Activated CD4-positive, alpha-beta T cell treated with anti-CD3 and anti-CD28 coated beads, Interleukin-2, amount 50 U/mL, for 48 hours (primary cell): ENCODE data around the gene TRPC5OS.

Experiments
- DNase-seq, 2 experiments: peaks; one replicate each; pipeline ENCODE4 v3.0.0-alpha.2; 2020

Gene TRPC5OS

DNA sequence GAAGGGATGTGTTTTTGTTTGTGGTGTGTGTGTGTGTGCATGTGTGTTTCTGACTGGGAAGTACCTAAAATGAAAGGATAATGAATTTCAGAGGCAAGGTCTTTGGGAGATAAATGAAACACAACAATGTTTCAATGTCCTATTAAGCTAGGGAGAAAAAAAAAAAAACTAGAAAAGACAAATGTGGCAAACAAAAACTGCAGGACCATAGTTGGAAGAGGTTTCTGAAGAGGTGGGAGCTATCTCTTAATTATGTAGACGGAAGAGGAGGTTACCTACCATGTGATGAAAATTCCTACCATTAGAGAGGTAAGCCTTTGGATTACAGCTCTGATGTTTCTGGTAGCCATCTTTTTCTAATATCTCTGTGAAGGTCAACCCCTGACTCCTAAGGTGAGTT, at the start of gene TRPC5OS:
TSS of gene TRPC5OS (plus strand) at position 301 of the 400 bp plus-strand sequence. CDS start 25,669 bp downstream, outside the sequence.
- DNase-seq = no peak

DNA sequence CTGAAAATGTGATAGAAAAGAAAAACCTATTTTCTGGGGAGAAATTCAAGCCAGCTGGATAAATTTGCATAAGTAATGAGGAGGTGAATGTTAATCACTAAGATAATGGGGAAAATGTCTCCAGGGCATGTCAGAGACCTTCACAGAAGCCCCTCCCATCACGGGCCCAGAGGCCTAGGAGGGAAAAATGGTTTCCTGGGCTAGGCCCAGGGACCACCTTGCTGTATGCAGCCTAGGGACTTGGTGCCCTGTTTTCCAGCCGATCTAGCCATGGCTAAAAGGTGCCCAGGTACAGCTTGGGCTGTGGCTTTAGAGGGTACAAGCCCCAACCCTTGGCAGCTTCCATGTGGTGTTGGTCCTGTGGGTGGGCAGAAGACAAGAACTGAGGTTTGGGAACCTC, 46.6 kb upstream of the TRPC5OS start:
- no peak for DNase-seq

DNA sequence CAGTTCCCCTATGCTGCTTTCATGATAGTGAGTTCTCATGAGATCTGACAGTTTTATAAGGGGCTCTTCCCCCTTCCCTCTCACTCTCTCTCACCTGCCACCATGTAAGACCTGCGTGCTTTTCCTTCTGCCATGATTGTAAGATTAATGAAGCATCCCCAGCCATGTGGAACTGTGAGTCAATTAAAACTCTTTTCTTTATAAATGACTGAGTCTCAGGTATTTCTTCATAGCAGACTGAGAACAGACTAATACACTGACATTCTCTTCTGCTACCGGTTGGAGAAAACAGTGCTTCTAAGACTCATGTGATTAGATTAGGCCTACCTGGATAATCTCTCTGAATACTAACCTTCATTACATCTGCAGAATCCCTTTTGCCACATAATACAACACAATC, 45.4 kb upstream of the TRPC5OS start:
- DNase-seq = no peak

DNA sequence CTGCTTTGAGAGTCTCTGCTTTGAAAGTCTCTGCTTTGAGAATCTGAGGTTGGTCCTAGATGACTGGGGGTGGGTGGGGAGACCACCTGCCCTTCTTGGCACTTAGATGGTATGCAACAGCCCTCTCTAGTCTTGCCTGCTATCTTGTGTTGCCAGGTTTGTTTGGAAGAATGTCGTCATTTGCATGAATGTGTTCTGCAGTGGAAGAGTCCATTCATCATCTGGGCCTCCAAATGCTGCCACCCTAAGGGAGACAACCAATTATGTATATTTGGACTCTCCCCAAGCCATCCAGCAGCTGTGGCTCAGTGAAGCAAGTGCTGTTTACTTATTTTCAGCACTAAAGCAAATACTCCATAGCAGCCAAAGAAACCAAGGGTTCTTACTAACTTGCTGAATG, 44.6 kb upstream of the TRPC5OS start:
- no peak for DNase-seq

DNA sequence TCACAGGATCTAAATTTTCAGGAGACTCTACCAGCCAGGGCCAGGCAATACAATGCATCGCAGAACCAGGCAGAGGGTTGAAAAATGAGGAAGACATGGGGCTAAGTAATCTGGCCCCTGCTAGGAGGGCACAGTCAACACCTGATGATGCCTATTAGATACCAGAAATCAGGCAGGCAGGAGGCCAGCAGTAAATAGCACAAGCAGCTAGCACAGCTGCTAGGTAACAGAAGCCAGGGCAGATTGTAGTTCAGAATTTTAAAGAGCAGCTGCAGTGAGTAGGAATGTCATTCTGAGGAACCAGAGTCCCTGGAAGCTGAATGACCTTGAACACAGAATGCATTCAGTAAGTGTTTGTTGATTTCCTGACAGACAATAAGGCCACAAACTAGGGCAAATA, 38.8 kb upstream of the TRPC5OS start:
- DNase-seq = no peak

DNA sequence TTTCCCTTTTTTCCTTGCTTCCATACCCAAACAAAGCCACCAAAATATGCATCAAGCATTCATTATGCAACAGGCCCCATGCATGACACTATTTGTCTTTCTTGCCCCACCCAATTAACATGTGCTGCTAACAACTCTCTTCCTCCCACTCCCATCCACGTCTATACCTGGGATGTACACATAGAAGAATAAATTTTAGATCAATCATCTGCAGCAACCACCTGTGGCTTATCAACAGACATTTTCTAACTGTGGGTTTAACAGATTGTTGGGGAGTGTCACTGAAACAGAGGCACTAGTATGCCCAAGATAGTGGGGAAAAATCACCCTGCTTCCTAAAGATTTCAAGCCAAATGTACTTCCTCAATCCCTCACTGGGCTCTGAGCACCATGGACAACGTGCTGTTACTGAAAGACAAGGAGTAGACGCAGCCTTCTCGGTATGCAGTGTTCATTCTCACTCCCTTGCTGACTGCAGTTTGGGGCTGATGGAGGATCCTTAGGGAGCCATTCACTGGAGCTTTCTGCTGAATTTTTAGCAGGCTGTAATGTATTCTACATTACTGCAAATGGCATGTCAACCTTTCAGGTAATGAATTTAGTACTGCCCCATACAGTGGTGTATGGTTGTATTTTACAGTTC, 28.4 kb upstream of the TRPC5OS start:
- no peak for DNase-seq

DNA sequence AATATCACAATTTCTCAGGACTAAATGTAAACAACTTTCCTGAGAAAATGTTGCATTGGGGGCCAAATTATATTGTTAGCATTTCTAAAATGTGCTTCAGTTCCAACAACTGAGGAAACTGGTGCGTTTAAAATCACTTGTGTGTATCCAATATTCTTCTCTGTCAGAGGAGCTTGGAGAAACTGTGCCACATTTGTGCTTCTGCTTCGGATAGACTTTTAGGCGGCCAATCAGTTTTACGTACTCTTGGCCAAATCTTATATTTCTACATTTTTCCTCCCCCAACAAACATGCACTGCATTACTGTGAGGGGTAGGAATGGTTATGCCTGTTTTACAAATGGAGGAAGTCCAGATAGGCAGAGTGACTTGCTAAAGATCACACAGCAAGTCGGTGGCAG, 27.4 kb upstream of the TRPC5OS start:
- DNase-seq = no peak

DNA sequence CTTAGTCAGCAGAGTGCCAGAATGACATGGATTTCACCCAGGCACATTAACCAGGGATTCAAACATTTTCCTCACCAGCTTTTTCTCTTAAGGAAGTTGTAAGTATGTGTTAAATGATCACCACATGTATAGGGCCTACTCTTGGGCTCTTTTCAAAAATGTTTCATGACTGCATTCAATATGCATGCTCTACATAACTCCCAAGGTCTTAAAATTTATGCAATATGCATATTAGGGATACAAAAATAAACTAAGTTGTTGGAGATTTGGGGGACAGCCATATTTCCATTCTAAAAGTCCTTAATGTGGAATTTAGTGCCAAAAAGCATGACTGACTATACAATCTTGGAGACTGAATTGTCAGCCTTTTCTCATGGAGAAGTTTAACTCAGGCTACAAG, 25.0 kb upstream of the TRPC5OS start:
- no peak for DNase-seq

DNA sequence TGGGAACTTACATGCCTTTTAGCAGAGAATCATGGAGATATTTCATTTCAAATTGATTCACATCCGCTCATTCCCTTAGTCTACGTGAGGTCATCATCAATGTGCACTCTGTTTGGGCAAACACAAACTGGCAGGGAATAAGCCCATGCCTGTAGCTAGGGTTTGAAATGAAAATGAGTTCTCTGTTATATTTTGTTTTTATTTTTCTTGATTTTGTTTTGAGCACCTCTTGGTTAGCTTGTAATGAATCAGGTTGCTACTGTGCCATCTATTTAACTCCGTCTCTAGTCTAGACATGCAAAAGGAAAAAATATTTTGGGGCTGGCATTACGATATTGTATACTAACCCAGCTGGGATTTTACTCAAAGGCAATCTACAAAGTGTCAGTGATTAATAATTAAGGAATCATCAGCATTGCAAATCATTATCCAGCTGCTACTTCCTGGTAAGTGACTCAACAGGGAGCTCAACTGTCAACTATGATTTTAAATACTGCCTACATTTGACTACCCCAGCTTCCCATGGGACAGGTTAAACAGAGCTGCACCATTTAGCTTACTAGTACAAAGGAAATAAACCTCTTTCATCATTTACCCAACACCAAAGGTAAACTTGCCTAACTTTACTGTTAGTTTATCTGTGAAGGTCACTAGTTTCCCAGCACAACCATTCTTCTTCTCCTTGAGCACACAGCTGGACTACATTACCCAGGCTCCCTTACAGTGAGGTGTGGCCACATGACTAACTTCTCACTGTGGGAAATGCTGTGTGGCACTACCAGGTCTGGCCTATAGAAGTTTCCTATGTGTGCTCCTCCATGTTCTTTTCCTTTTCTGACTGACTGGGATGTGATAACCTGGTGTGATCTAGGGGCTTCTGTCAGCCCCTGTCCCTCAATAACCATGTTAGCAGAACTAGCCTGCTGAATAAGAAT, 21.2 kb upstream of the TRPC5OS start:
- no peak for DNase-seq

DNA sequence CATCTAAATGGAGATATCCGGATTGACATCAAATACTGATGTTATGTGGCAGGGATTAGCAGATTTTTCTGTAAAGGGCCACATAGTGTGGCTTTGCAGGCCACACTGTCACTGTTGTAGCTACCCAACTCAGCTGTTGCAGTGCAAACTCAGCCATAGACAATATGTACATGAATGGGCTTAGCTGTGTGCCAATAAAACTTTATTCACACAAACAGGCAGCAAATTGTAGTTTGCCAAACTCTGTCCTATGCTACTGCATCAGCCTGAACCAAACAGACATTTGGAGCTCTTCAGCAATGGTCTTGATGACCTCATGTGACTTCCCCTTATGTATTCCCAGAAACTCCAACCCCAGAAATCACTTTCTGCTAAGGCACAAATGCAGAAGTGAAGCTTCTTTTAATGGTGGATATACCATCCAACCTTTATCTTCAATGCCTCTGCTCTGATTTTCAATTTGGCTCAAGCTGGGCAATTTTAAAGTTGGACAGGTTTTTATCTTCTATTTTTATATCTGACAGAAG, 18.4 kb upstream of the TRPC5OS start:
- DNase-seq = no peak

DNA sequence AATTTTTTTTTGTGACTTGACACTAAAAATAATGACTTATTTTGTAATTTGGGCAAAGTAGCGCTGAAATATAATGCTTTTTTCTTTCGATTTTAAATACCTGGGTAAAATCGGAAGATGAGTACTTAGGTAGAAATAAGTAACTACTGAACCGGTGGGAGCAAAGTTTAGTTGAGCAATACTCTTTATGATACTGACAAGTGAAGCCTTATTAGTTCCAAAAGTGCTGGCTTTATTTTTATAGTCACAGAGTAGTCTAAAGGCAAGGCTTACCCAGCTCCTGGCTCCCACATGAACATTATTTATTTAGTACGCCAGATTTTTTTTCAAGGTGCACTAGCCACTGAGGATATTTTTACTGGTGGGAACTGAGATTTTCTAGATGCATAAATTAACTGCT, 14.4 kb upstream of the TRPC5OS start:
- no peak for DNase-seq

DNA sequence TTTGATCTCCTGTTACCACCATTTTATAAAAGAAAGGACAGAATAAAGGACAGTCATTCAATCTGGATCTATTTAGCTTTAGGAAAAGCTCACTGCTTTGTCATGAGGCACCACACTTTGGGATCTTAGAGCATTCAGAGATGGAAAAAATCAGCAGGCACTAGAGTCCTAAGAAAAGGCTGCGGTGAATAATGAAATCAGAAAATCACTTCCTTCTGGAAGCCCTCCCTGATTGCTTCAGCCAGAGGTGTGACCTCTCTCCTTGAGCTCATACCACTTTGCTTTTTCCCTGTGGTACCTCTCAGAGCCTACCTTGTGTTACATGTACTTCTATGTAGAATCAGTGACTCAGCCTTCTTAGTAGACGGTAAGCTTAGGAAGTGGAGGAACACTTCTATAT, 8.7 kb upstream of the TRPC5OS start:
- no peak for DNase-seq

DNA sequence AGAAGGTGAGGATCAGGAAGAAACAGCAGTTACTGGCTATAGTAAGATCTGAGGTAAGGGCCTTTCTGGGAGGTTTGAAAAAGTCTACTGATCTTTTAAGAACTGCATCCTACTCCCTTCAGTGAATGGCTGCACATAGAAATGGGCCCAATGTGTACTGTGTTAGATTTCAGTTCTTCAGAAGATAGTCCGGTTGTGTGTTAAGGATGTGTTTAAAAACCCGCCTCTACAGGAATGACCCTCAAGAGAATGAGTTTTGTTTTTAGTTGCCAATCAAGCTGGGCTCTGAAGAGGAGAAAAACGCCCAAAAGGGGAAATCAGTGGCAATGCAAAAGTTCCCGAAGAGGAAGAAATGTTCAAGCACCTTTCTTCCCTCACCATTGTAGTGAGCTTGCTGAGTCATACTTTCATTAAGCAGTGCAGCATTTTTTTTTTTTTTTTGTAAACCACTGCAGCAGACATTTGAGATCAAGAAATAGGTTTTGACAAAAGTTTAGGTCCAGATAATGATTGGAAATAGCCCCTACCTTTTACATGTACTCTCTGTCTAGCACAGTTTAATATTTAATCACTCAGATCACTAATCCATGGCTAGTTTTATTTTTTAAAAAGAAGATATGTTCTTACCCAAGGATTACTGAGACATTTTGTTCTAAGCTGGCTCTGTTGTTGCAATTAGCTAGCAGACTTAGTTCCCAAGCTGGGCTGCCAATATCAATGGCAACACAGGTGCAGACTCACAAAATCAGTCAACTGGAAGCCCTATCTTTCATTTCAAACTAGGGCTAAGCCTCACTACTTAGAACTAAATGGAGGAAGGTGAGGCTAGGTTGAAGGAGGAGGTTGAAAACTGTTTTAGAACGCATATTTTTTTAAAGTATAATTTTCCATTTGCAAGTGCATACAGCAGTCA, 7.0 kb upstream of the TRPC5OS start:
- DNase-seq = no peak

DNA sequence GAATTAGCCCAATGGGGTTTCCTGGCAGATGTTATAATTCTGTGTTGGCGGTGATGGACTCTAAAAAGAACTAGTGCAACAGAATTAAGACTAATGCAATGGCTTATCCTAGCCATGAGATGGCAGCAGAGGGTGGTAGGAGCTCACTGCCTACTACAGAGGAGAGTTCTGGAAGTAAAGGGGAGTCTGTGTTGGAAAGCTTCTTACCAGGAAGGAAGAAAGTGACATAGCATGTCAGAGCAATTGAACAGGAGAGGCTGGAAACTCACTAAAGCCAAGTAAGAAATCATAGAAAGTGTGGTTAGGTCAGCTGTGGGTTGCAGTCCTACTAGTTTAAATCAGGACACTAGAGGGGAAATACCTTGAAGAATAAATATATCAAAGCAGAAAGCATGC, 6.3 kb upstream of the TRPC5OS start:
- DNase-seq = peak in 1 of 2 experiments; percentile 5

DNA sequence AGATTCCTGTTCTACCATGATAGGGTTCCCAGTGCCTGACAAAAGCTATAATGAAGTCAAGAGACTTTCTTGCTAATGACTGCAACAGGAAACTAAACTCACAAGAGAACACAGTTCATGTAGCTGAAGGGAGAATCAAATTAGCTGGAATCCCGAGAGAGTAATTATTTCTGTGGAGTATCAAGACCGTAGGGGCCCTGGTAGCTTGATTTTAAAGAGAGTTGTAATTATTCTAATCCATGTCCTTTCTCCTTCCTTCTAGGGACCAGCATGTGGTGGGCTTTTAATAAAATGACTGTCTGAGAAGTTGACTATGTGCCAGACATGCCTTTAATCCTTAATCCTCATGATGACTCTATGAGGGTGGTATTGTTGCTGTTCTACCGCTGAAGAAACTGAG, 1.7 kb upstream of the TRPC5OS start:
- no peak for DNase-seq

DNA sequence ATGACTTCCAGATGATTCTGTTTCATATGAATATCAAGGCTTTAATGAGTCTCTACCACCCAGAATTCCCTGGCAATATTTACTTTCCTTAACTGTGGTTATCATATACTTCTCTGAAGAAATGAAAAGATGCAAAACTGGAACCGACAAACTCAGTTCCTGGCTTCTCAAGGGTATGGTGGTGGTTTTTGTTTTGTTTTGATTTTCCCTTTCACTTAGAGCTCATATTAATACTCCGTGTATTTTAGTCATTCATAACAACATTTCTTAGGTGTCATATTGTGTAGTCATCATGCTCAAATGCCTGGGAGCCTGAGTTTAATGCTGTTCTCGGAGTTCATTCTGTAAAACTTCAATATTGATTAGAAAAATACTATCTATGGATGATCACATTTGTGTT, 665 bp downstream of the TRPC5OS start:
- DNase-seq = no peak

DNA sequence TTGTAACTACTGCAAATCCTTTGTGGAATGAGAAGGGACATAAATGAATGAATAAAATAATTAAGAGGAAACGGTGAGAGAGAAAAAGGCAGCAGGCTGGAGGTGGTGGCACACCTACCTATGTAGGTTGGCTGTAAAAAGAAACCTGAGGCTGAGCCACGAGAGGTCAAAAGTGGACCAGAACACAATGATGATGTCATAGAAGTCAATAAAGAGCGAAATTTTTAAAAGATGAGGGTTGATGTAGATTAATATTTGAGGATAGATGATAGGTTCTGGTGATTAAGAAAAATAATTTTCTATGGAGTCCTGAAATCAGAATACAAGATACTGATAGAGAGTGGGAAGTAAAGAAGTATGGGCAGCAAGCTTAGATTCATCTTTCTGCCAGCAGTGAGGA, 1.7 kb downstream of the TRPC5OS start:
- no peak for DNase-seq

DNA sequence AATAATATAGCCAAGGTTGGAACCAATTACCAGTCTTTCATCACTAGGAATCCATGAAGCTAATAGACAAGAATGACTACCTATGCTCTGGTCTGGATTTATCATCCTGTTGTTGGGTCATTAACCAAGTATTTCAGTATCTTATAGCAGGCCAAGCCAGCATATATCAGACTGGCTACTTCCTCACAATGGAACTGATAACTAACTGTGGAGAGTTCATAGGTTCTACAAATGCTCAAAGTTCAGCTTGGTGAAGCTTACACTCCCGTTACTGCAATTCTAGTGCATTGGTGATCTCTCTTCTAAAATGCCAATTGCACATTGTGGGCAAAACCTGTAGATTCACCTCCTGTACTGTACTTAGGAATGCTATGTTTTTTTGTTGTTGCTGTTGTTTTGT, 4.8 kb downstream of the TRPC5OS start:
- DNase-seq = no peak

DNA sequence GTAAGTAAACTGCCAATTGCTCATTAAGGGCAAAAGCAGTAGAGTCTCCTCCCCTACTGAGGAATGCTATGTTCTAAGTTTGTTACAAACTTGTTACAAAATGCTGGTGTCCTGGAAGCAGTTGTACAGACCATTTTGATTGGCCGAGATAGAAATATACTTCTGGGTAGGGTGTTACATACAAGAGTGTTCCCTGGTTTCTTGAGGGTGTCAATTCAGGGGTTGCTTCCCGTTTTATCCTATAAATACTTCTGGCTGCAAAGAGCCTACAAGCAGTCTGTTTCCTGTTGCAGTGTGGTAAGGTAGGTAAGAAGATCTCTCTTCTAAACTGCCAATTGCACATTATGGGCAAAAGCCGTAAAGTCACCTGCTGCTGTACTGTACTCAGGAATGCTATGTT, 5.7 kb downstream of the TRPC5OS start:
- no peak for DNase-seq

DNA sequence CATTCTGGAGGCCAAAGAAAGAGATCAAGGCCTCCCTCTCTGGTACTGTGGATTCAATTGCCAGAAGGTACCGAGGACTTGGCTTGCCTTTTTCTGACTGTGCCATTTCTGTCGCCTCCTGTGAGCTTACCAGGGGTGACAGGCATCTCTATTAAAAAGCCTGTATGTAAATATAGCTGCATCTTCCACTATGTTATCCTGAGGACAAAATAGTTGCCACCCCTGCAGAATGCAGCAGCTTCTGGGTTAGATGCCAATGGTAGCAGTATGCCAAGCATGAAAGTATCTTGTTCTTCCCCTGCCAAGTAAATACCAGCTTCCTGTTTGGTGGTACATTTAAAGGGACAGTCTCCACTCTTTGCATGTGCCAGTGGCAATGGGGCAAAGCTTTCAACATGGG, 10.7 kb downstream of the TRPC5OS start:
- no peak for DNase-seq

DNA sequence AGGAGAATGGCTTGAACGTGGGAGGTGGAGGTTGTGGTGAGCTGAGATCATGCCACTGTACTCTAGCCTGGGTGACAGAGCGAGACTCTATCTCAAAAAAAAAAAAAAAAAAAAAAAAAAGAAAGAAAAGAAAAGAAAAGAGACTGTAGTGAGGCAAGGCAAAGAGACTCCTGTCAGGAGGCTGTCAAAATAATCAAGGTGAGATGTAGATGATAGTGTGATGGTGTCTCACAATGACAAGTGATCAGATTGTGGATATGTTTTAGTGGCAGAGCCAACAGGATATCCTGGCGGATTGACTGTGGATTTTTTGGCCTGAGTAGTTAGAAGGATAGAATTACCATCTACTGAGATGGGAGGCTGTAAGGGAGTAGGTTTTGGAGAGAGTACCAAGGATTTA, 12.6 kb downstream of the TRPC5OS start:
- DNase-seq = no peak

DNA sequence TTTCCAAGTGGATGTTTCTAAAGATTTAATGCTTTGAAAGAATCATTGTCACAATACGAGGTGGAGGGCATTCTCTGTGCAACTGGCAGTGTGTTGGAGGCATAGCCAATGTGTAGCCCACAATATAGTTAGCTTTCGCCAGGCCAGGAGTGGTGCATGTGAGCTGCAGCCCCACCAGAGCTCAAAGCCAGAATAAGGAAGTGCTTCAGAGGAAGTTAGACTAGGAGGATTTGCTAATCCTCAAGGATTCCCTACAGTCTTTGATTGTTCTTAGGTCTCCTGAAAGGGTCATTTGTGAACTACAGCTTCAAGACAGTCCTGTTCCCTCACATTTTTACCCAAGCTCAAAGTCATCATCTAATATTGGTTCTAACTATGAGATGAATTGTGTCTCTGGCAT, 16.4 kb downstream of the TRPC5OS start:
- no peak for DNase-seq

DNA sequence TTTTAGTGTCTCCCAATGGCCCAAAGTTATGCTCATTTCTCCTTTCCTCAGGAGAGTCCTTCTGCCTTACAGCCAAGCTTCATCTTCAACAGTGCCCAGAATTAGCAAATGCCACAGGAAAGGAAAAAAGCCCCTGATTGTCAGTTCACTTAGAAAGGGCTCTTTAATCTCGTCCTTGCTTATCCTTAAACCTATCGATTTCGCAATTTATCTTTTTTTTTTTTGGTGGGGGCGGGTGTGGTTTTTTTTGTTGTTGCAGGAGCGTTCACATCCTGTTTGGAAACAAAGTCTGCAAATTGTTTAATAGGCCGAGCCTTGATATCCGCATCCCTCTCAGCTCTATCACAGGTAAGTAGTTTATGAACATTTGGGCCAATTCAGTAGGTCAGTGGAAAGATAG, 20.2 kb downstream of the TRPC5OS start:
- DNase-seq = no peak
